Neural cell (in vitro differentiated cells): ENCODE results near the gene UGT1A1. TPM values are rescaled to one million over a fixed set of nuclear protein-coding genes. Genes with fewer than 3 reads are reported as not detected.

ENCODE experiments used
- H2AFZ ChIP-seq: fragments of 200-600, 300-800 bp; sonication (generic), shearing (Covaris generic); 2 replicates; pipeline ENCODE4 v1.6.0; 2014; ENCODE audit warnings: low read depth, mild to moderate bottlenecking, antibody characterized with exemption, low read length, moderate library complexity
- H3F3A ChIP-seq: fragments of 200-600 bp; shearing (Covaris generic); 2 replicates; pipeline ENCODE4 v1.6.1; 2016; ENCODE audit warnings: mild to moderate bottlenecking, moderate library complexity, mixed read lengths, antibody characterized with exemption, low read length; ENCODE audit not compliant: insufficient read depth, poor library complexity, severe bottlenecking
- H3K27ac ChIP-seq: fragments of 200-600, 300-800 bp; sonication (generic), shearing (Covaris generic); 2 replicates; pipeline ENCODE4 v1.5.1; 2014; ENCODE audit warnings: mild to moderate bottlenecking, low read length, moderate library complexity
- H3K27me3 ChIP-seq: fragments of 300-800, 200-600 bp; sonication (generic), shearing (Covaris generic); 2 replicates; pipeline ENCODE4 v1.6.0; 2014; ENCODE audit warnings: mild to moderate bottlenecking, low read depth, low read length, moderate library complexity; ENCODE audit not compliant: insufficient read depth
- H3K36me3 ChIP-seq: fragments of 300-800, 200-600 bp; sonication (generic), shearing (Covaris generic); 2 replicates; pipeline ENCODE4 v1.5.1; 2014; ENCODE audit warnings: mild to moderate bottlenecking, antibody characterized with exemption, low read length, moderate library complexity; ENCODE audit not compliant: insufficient read depth
- H3K4me2 ChIP-seq: fragments of 300-800, 200-600 bp; sonication (generic), shearing (Covaris generic); 2 replicates; pipeline ENCODE4 v1.6.0; 2014; ENCODE audit warnings: mild to moderate bottlenecking, low read length
- H3K4me3 ChIP-seq: fragments of 300-800, 200-600 bp; sonication (generic), shearing (Covaris generic); 2 replicates; pipeline ENCODE4 v1.5.1; 2014; ENCODE audit warnings: mild to moderate bottlenecking, low read length, moderate library complexity
- H3K79me2 ChIP-seq: fragments of 200-600 bp; shearing (Covaris generic); replicated peaks from 2 replicates; pipeline ENCODE4 v1.6.0; 2014; ENCODE audit warnings: mild to moderate bottlenecking, low read length, moderate library complexity; ENCODE audit not compliant: insufficient read depth
- H3K9ac ChIP-seq: fragments of 300-800, 200-600 bp; sonication (generic), shearing (Covaris generic); 2 replicates; pipeline ENCODE4 v1.6.1; 2016; ENCODE audit warnings: mild to moderate bottlenecking, low read length, mixed read lengths
- H3K9me2 ChIP-seq: fragments of 200-600 bp; shearing (Covaris generic); 2 replicates; pipeline ENCODE4 v1.6.1; 2016; ENCODE audit warnings: mild to moderate bottlenecking, low read length, mixed read lengths; ENCODE audit not compliant: insufficient read depth
- H3K9me3 ChIP-seq: fragments of 200-600, 300-800 bp; sonication (generic), shearing (Covaris generic); 2 replicates; pipeline ENCODE4 v1.6.1; 2016; ENCODE audit warnings: mild to moderate bottlenecking, mixed run types, low read length, moderate library complexity, mixed read lengths
- H4K20me1 ChIP-seq: fragments of 200-600 bp; shearing (Covaris generic); 2 replicates; pipeline ENCODE4 v1.6.1; 2016; ENCODE audit warnings: mild to moderate bottlenecking, mixed run types; ENCODE audit not compliant: insufficient read depth
- CTCF ChIP-seq: fragments of 450-650 bp; IDR thresholded peaks from 2 replicates; pipeline ENCODE4 v1.5.1; 2014; ENCODE audit warnings: antibody characterized with exemption, mild to moderate bottlenecking, moderate library complexity; ENCODE audit not compliant: poor library complexity, severe bottlenecking
- EP300 ChIP-seq: fragments of 450-650 bp; conservative IDR thresholded peaks from 2 replicates; pipeline ENCODE4 v1.6.1; 2014; ENCODE audit warnings: antibody characterized with exemption, mild to moderate bottlenecking, moderate library complexity; ENCODE audit not compliant: poor library complexity, severe bottlenecking
- EZH2 ChIP-seq: fragments of 200-600, 300-800 bp; shearing (Covaris generic), sonication (generic); IDR thresholded peaks from 2 replicates; pipeline ENCODE4 v1.6.1; 2014; ENCODE audit warnings: antibody characterized with exemption, low read length, borderline replicate concordance, mild to moderate bottlenecking; ENCODE audit not compliant: insufficient read depth, poor library complexity, severe bottlenecking
- MXI1 ChIP-seq: fragments of 450-650 bp; conservative IDR thresholded peaks from 2 replicates; pipeline ENCODE4 v1.6.1; 2014; ENCODE audit warnings: antibody characterized with exemption, mild to moderate bottlenecking; ENCODE audit not compliant: poor library complexity, severe bottlenecking
- POLR2AphosphoS5 ChIP-seq: IDR thresholded peaks from 2 replicates; pipeline ENCODE4 v1.6.1; 2012
- RAD21 ChIP-seq: fragments of 450-650 bp; conservative IDR thresholded peaks from 2 replicates; pipeline ENCODE4 v1.6.1; 2014; ENCODE audit warnings: antibody characterized with exemption, mild to moderate bottlenecking, moderate library complexity
- REST ChIP-seq: IDR thresholded peaks from 2 replicates; pipeline ENCODE4 v1.6.1; 2012; ENCODE audit warnings: borderline replicate concordance
- SMC3 ChIP-seq: fragments of 450-650 bp; conservative IDR thresholded peaks from 2 replicates; pipeline ENCODE4 v1.6.1; 2014; ENCODE audit warnings: antibody characterized with exemption, mild to moderate bottlenecking, moderate library complexity; ENCODE audit not compliant: poor library complexity
- TAF1 ChIP-seq: IDR thresholded peaks from 2 replicates; pipeline ENCODE4 v1.6.1; 2012; ENCODE audit warnings: low read depth
- polyA plus RNA-seq: library from polyadenylated mRNA; depleted of rRNA; stranded (reverse); fragments of >200 nt; gene quantifications from 2 replicates; pipeline ENCODE4 v1.2.3, GENCODE V29; 2014

UGT1A1 gene
- polyA plus RNA-seq, 1 donor from 2014 or later, result not detected

- H3K9me2 ChIP-seq, result no peaks in the 10 kb centered on the region
- no peaks in the 10 kb centered on the region for H3K27me3 ChIP-seq
- no peaks in the 10 kb centered on the region for H4K20me1 ChIP-seq
- no peaks in the 10 kb centered on the region for H3K9me3 ChIP-seq
- no peak for TF ChIP-seq EZH2
- TF ChIP-seq POLR2AphosphoS5, result no peak
- no peak overlapping the region for H3K9ac ChIP-seq
- H3F3A ChIP-seq, result no peaks in the 10 kb centered on the region
- no peak overlapping the region for H3K4me2 ChIP-seq
- H3K36me3 ChIP-seq, result no peaks in the 10 kb centered on the region
- no peaks in the 10 kb centered on the region for H3K79me2 ChIP-seq
- H3K4me3 ChIP-seq, result no peak overlapping the region
- no peak overlapping the region for H2AFZ ChIP-seq
- H3K27ac ChIP-seq, result no peak overlapping the region
Measured at GRCh38 chr2:233807215-233807865, 47.3 kb downstream of the UGT1A1 start.

GRCh38 chr2:233807966-233808935, 48.2 kb downstream of the UGT1A1 start:
- Histone ChIP-seq H3K79me2 (no peaks in the 10 kb centered on the region), H3K9me2 (no peaks in the 10 kb centered on the region), H3K27ac (no peak overlapping the region), H3K4me2 (no peak overlapping the region), H3K9me3 (no peaks in the 10 kb centered on the region), H4K20me1 (no peaks in the 10 kb centered on the region), H3K9ac (no peak overlapping the region), H2AFZ (no peak overlapping the region), H3K36me3 (no peaks in the 10 kb centered on the region), H3F3A (no peaks in the 10 kb centered on the region), H3K27me3 (no peaks in the 10 kb centered on the region), H3K4me3 (no peak overlapping the region)
- TF ChIP-seq SMC3 (no peak), REST (no peak), RAD21 (no peak), EZH2 (no peak), POLR2AphosphoS5 (no peak), MXI1 (no peak), EP300 (no peak), CTCF (no peak), TAF1 (no peak)
